Mucosa of descending colon (tissue), 3 donors: Measurements from ENCODE around the gene TPRA1. TPM values are rescaled to one million over a fixed set of nuclear protein-coding genes. Genes with fewer than 3 reads are reported as not detected.

Source experiments
- ATAC-seq: fragments of 200-7000 bp; cut with Tn5 transposase; one replicate; pipeline ENCODE4 v1.9.1; 2020; ENCODE audit warnings: mild to moderate bottlenecking, moderate library complexity
- DNase-seq, 3 donors: peaks; one replicate each; pipeline ENCODE4 v3.0.0-alpha.2; 2020
- H3K36me3 ChIP-seq: fragments of 200-600 bp; one replicate; pipeline ENCODE4 v1.8.0; 2021; ENCODE audit warnings: low read depth, mild to moderate bottlenecking
- H3K4me1 ChIP-seq: fragments of 200-600 bp; one replicate; pipeline ENCODE4 v1.8.0; 2021; ENCODE audit warnings: low read depth, mild to moderate bottlenecking
- H3K4me3 ChIP-seq: fragments of 200-600 bp; one replicate; pipeline ENCODE4 v1.8.0; 2021; ENCODE audit warnings: mild to moderate bottlenecking
- H3K9me3 ChIP-seq: fragments of 200-600 bp; one replicate; pipeline ENCODE4 v1.8.0; 2021; ENCODE audit warnings: mild to moderate bottlenecking
- CTCF ChIP-seq: fragments of 200-600 bp; IDR thresholded peaks from one replicate; pipeline ENCODE4 v1.8.0; 2022; ENCODE audit warnings: antibody characterized with exemption, mild to moderate bottlenecking
- intact Hi-C, 2 donors: fragments of 100-400 bp; cut with DNase I in 1 of 2; cut with micrococcal nuclease in 1 of 2; formaldehyde crosslinking; loops; one replicate each; pipeline versions ENCODE4 v1.11.0 to v1.11.1; 2022; cut with DNase I, micrococcal nuclease
- total RNA-seq, 3 donors: library from RNA; stranded (reverse); fragmentation: NEBNext Ultra II Directional in 2 of 3; extraction: Animal tissue kit (Norgen Biotek cat#: 25700) in 2 of 3; gene quantifications; one replicate each; pipeline versions ENCODE4 v1.2.1 to v1.2.4, GENCODE V29; 2021 to 2023
- donor health status: DM: no; HTN: no; CAD: no; lungs with moderate emphysema.
- donor health status: DM: no; HTN: no; CAD: no.
- donor health status: DM: no; HTN: yes; CAD: no.

Gene TPRA1
- total RNA-seq, 3 donors from 2014 or later, result 24.2 to 37.0 (median 29.3) TPM

DNA sequence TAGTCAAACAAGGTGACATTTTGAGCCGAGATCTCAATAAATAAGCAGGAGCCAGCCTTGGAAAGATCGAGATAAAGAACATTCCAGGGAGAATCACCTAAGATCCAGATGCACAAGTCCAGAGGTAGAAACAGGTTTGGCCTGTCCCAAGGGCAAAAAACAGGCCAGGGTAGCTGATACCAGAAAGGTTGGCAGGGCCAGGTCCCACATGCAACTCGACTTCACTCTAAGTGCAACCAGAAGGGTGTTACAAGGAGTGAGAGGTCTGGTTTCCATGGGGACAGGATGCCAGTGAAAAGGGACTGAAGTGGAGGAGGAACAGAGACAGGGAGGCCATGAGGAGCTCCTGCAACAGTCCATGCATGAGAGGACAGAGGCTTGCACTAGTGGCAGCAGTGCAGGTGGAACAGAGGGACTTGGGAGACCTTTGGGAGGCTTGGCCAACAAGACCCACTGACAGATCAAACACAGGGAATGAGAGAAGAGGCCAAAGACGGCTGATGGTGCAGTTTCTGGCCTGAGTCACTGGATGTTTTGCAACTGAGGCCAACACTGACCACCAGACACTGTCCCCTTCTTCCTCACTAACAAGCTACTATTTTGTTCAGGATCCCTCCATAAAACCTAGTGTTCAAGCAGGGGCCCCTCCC is 5.2 kb downstream of the TPRA1 start:
- ATAC-seq (no peak), DNase-seq (no peak)
- peaks cover 14% of the 10 kb centered on the region for H3K4me1 ChIP-seq
- TF ChIP-seq CTCF, result no peak
- intact Hi-C loops, result no loop called here
- H3K4me3 ChIP-seq, result no peak overlapping the region
- H3K36me3 ChIP-seq, result no peaks in the 10 kb centered on the region
- H3K9me3 ChIP-seq, result no peaks in the 10 kb centered on the region

DNA sequence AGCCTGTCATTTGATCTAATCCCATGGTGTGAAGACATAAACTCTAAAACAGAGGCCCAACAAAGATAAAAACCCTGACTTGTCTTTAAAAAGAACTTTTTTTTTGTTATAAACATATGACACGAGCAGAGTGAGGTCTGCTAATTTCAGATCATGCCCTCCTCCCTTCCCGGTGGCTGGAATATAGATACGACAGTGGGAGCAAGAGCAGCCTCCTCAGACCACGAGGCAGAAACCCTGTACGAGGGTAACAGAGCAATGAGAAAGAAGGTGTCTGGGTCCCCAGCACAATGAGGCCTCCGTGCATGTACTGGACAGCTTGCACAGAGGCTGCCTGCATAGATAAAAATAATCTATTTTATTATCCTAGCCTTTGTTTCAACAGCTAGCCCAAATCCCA is 5.8 kb downstream of the TPRA1 start:
- no peak overlapping the region for H3K4me3 ChIP-seq
- ATAC-seq (no peak), DNase-seq (no peak)
- no peaks in the 10 kb centered on the region for H3K36me3 ChIP-seq
- H3K4me1 ChIP-seq, result peaks cover 14% of the 10 kb centered on the region
- TF ChIP-seq CTCF, result no peak
- intact Hi-C loops, result no loop called here
- H3K9me3 ChIP-seq, result no peaks in the 10 kb centered on the region

GRCh38 chr3:127580327-127581060 is 10.0 kb downstream of the TPRA1 start:
- DNase-seq (no peak), ATAC-seq (no peak)
- Histone ChIP-seq H3K4me3 (no peak overlapping the region), H3K36me3 (no peaks in the 10 kb centered on the region), H3K9me3 (no peaks in the 10 kb centered on the region), H3K4me1 (peaks cover under 1% of the 10 kb centered on the region)
- intact Hi-C loops, result no loop called here
- TF ChIP-seq CTCF, result no peak

DNA sequence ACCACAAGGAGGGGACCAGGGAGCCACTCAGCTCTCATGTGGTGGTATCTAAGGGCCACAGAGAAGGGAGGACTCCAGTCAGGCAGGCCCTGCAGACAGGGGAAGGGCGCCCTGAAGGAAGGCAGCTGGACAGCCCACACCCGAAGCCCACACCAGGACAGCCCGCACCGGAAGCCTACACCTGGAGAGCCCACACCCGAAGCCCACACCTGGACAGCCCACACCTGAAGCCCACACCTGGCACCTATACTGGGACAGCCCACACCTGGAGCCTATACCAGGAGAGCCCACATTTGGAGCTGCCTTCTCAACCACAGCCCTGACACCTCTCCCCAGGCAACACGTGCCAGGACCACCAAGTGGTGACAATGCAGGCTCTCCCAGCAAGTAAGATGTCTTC is 11.7 kb downstream of the TPRA1 start:
- DNase-seq (no peak), ATAC-seq (no peak)
- Histone ChIP-seq H3K36me3 (no peaks in the 10 kb centered on the region), H3K9me3 (no peaks in the 10 kb centered on the region), H3K4me3 (no peak overlapping the region), H3K4me1 (peaks cover 6% of the 10 kb centered on the region)
- intact Hi-C loops, result no loop called here
- no peak for TF ChIP-seq CTCF

- intact Hi-C loops, result no loop called here
- no peak for ATAC-seq
- no peak overlapping the region for H3K4me3 ChIP-seq
- H3K9me3 ChIP-seq, result no peaks in the 10 kb centered on the region
- no peak for DNase-seq
- H3K36me3 ChIP-seq, result no peaks in the 10 kb centered on the region
- TF ChIP-seq CTCF, result no peak
- H3K4me1 ChIP-seq, result peaks cover 6% of the 10 kb centered on the region
These were observed 12.4 kb downstream of the TPRA1 start for GRCh38 chr3:127578168-127578567.
